ENCODE data around the gene GRHL3.
A peak's percentile ranks its signal among the peaks of the same experiment; 100 is the strongest.

Gene GRHL3

DNA sequence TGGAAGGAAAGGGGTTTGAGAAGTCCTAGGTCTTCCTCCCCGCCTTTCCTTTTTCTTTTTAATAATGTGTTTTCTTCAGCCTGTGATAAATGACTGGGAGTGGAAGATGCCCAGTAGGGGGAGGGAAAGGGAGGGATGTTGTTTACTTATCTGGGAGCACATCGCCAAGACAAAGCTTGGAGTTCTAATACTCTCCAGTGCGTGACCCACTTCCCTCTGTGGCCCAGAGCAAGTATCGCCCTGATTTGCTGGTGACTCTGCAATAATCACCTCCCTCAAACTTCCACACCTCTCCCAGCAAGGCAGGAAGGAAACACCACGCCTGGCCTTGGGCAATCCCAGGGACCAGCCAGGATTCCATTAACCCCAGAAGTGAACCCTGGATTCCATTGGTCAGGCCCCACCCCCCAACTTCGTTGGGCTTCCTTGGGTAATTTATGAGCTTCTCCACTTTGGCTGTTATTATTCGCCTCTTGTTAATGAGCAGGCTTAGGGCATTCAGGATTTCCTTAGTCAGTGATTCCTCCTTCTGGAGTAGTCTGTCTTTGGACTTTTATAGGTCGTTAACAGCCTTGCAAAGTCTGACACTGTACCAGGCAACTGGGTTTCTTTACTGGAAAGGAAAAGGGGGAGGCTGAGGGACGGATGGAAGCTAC, 24.3 kb upstream of the GRHL3 start:
- peak; percentile 15 for TF ChIP-seq CTCF (IDR thresholded peaks at IDR 0.05; ENCODE audit: low read depth, low read length)
- peak; percentile 58 for DNase-seq (ENCODE audit: extremely low read depth, low read depth)

GRCh38 chr1:24295535-24295934, 23.6 kb upstream of the GRHL3 start:
- DNase-seq (ENCODE audit: extremely low read depth, low read depth), result no peak
- no peak for TF ChIP-seq CTCF (IDR thresholded peaks at IDR 0.05; ENCODE audit: low read depth, low read length)

DNA sequence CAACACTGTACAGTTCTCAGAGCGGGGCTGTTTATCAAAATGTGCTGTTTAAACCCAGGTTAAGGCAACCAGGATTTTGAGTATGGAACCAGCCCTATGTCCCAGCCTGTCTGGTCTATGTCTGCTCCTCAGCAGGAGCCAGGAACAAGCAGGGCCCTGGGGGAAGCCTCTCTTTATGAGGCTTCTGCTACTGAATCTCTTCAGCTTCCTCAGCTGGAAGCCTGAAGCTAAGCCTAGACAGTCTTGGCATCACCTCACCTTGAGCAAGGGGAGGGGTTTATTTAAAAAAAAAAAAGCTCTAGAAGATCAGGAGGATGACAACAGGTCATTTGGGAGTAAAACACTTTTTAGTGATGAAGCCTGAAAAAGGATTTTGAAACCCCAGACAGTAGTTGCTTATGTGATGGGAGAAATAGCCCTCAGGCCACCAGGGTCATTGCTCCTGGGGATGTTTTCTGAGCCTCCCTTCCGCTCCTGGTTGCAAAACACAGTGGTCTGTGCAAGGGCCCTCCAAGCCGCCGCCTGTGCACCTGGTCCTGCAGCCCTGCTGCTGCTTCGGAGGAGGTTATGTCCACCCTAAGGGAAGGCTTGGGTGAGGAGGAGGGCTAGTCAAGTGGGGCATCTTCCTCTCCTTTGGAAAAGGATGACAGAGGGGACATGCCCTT, 21.8 kb upstream of the GRHL3 start:
- TF ChIP-seq CTCF (IDR thresholded peaks at IDR 0.05; ENCODE audit: low read depth, low read length), result no peak
- no peak for DNase-seq (ENCODE audit: extremely low read depth, low read depth)

- no peak for TF ChIP-seq CTCF (IDR thresholded peaks at IDR 0.05; ENCODE audit: low read depth, low read length)
- no peak for DNase-seq (ENCODE audit: extremely low read depth, low read depth)
These were observed 21.3 kb upstream of the GRHL3 start for GRCh38 chr1:24297852-24298232.

DNA sequence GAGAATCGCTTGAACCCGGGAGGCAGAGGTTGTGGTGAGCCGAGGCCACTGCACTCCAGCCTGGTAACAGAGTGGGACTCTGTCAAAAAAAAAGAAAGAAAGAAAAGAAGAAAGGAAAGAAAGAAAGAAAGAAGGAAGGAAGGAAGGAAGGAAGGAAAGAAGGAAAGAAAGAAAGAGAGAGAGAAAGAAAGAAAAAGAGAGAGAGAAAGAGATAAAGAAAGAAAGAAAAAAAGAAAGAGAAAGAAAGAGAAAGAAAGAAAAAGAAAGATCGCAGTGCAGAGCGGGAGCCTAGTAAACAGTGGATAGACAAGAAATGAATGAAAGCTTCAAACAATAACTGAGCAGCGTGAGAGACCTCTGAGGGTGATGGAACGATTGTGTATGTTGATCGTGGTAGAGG, 20.6 kb upstream of the GRHL3 start:
- no peak for DNase-seq (ENCODE audit: extremely low read depth, low read depth)
- TF ChIP-seq CTCF (IDR thresholded peaks at IDR 0.05; ENCODE audit: low read depth, low read length), result no peak

- DNase-seq (ENCODE audit: extremely low read depth, low read depth), result no peak
- no peak for TF ChIP-seq CTCF (IDR thresholded peaks at IDR 0.05; ENCODE audit: low read depth, low read length)
These were observed 19.3 kb upstream of the GRHL3 start for GRCh38 chr1:24299901-24300300.

DNA sequence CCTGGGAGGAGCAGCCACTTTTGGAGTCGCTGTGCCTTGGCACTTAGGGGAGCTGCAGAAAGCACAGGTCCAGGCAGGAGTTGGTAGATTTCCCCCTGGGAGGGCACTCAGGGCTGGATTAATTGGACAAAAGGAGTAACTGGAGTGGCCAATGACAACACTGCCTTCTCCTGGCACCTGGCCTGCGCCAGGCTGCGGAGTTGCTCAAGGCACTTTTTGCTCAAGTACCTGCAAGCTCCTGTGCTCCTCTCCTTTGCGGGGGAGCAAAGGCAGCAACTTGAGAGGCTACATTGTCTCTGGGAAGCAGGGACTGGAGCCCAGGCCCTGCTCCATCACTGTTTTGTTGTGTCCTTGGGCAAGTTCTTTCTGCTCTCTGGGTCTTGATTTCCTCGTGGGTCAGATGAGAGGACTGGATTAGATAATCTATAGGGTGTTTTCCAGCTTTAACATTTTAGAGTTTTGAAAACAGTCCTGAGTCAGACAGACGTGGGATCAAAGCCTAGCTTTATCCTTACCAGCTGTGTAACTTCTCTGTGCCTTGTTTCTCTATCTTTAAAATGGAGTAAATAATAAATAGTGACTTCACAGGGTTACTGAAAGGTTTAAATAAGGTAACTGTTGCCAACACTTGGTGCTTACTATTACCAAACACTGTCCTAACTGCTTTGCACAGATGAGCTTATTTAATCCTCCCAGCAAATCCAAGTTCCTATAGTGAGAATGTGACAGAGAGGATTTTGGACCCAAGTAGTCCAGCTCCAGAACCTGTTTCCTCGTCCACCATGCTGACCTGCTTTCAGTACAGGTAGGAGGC, 18.0 kb upstream of the GRHL3 start:
- TF ChIP-seq CTCF (IDR thresholded peaks at IDR 0.05; ENCODE audit: low read depth, low read length), result no peak
- no peak for DNase-seq (ENCODE audit: extremely low read depth, low read depth)

Data from AG09319 (cell line).